ENCODE results near the gene CDK5RAP2.

DNA sequence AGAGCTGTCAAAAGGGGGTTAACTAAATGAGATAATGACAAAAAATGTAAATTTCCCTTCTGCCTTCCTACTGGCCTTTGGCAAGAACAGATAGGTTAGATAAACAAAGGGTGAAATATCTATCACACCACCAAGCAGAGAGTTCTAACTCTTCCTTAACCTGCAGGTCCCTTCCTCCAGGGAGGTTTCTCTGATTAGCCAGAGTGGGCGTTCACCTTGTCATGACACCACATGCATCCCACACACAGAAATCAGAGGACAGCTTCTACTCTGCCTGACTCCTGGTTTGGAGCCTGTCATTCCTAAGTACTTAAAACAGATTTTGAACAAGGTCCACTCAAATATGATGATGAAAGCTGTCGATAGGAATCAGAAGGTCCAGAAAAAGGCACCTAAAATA is 180.0 kb downstream of the CDK5RAP2 start:
- TF ChIP-seq, protein P1, sequence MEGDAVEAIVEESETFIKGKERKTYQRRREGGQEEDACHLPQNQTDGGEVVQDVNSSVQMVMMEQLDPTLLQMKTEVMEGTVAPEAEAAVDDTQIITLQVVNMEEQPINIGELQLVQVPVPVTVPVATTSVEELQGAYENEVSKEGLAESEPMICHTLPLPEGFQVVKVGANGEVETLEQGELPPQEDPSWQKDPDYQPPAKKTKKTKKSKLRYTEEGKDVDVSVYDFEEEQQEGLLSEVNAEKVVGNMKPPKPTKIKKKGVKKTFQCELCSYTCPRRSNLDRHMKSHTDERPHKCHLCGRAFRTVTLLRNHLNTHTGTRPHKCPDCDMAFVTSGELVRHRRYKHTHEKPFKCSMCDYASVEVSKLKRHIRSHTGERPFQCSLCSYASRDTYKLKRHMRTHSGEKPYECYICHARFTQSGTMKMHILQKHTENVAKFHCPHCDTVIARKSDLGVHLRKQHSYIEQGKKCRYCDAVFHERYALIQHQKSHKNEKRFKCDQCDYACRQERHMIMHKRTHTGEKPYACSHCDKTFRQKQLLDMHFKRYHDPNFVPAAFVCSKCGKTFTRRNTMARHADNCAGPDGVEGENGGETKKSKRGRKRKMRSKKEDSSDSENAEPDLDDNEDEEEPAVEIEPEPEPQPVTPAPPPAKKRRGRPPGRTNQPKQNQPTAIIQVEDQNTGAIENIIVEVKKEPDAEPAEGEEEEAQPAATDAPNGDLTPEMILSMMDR (IDR thresholded peaks at IDR 0.05 in 4 of 5, conservative IDR thresholded peaks at IDR 0.05 in 1 of 5): no peak
- no peak for TF ChIP-seq POLR2A (IDR thresholded peaks at IDR 0.05)
